ENCODE results near the gene MICAL2.

The MICAL2 gene

DNA sequence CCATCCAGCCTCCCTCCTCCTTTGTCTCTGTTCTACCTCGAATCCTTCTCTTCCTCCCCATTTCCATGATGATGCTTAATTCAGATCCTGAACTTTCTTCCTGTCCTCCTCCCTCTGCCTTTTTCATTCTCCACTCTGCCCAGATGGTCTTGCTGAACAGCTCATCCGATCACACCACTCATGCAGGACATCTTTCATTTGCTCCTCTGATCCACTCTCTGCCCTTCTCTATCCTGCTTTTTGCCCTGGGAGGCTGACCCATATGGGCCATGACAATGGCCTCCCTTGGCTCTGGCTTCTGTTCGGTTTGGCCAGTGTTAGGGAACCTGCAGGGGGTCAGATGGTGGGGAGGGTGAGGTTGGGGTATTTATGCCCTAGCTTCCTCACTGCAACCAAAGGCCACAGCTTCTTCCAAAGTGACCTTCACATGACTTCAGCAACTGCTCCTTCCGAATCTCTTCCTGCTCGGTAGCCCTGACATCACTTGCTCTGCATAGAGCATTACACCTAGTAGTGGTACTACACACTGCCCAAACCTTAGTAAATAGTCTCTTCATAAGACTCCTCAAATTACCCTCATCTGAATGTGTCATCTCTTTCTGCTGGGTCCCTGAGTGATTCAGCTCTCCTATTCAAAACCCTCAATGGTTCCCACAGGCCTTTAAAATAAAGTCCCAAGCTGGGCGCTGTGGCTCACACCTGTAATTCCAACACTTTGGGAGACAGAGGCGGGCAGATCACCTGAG is 32.7 kb upstream of the MICAL2 start:
- no peak for DNase-seq (ENCODE audit: low read depth in 2 of 2)

DNA sequence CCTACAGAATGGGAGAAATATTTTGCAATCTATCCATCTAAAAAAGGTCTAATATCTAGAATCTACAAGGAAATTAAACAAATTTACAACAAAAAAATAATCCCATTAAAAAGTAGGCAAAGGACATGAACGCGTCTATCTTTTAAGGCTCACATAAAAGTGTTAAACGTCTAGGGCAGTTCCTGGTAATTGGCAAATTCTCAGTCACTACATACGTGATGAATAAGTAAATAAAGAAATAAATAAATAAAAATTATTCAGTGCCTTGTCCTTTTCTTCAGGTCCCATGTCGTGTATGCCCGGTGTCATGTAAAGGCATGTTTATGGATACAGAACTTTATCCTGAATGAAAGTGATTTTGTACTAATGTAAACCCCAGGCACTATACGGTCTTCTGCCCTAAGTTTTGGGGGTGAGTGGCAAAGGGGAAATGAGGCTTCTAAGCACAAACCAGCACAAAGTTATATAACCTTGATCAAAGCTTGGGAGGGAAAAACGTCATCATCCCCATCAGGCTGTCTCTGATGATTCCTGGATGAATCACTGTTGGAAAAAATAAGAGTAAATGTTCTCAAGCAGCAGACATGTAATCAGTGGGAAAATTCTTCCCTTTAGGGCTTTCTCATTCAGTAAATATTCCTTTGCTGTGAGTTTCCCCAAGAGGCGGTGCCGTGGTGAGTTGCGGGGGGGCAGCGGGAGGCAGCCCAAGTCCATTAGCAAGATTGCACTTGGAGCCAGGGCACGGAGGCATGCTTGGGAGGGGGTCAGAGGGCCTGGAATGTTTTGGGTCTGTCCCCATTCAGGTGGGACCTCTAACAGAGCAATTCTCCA is 30.4 kb upstream of the MICAL2 start:
- no peak for DNase-seq (ENCODE audit: low read depth in 2 of 2)

DNA sequence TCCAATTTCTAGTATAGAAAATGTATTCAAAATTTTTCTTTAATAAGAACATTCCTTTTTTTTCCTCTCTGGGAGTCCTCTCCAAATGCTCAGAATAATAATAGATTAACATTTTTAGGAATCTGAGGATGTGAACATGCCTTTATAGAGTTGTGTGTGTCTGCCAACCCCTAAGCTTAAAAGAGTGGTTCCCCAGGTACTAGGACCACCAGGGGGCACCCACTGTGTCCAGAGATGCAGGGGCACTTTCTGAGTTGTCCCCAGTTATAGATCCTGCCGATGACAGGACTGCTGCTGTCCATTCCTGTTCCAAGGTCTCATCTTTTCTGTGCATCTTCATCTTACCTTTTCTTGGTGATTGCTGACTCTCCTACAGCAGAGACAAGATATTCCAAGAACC is 27.0 kb upstream of the MICAL2 start:
- no peak for DNase-seq (ENCODE audit: low read depth in 2 of 2)

DNA sequence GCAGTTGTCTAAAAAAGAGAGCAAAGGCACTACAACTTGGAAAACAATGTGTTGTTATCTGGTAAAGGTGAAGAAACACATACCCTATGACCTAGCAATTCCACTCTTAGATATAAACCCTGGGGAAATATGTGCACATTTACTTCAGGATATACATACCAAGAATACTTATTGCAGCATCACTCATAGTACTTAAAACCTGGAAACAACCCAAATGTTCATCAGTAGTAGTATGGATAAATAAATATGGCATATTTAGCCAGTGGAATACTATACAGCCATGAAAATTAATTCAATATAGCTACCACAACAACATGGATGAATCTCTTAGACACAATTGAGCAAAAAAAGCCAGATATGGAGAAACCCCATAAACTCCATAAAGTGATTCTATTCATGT is 26.1 kb upstream of the MICAL2 start:
- DNase-seq (ENCODE audit: low read depth in 2 of 2), result no peak

DNA sequence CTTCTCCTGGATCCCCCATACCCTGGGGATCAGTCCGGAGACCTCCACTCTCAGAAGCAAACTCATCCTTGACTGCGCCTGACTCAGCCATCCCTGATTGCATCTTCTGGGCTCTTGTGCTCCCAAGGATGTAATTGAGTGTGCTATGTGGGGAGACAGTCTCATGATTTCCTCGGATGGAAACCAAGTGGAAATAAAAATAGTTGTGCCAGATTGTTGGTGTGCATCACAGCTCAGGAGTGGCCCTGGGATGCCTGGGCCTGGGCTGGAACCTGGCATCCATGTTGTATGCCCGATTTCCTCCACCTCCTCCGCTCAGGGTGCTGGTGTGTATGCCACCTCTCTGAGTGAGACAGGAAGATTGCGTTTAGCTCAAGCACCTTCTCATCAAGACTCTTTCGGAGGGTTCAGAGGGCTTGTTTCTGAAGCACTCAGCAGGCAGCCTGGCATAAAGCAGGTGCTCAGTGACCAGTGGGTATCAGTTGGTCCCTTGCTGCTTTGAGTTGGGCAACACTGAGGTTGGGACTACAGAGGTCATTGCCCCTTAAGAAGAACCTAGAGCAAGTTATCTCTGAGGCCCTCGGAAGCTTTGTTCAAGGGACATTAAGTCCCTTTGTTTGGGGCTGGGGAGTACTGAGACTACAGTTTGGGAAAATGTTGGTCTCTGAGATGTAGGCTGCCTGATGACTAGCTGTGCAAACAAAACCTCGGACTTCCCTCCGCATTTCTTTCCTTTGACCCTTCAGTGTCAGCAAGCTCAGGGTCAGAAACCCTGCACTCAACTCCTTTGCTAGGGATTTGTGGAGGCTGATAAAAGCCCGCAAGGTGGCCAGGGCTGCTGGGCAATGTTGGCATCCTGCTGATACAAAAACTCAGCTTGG is 24.8 kb upstream of the MICAL2 start:
- no peak for DNase-seq (ENCODE audit: low read depth in 2 of 2)

DNA sequence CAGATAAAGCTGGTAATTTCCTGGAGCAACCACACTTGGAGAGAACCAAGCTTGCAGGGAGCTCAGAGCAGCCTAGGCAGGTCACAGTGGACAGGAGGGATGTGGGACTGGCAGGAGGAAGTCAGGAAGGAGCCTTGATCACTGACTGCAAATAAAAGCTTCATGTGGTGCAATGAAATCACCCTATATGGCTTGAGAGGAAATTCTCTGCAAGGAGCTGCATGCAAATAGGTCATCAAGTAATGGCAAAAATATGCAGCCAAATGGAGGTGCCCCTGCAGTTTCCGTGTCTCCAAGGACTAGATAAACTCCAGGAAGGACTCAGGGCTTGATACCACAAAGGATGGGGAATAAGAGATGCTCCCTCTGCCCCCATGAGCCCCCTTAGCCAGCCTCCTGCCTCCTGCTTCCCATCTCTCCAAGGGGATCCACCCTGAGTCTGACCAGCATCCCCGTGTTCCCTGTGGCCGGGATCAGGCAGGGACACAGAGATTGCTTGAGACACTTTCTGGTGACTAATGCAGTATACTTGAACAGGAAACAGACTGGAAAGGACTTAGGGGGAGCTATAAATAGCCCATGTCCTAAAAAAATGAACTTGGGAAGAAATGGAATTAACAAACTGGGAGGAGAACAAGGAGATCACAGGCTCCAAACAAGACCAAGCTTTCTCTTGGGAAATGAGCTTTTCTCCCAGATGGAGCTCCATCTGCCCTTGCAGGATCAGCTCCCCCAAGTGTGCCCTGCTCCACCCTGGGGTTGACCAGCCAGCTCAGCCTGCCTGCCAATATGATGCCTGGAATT is 23.9 kb upstream of the MICAL2 start:
- DNase-seq (ENCODE audit: low read depth in 2 of 2), result no peak

DNA sequence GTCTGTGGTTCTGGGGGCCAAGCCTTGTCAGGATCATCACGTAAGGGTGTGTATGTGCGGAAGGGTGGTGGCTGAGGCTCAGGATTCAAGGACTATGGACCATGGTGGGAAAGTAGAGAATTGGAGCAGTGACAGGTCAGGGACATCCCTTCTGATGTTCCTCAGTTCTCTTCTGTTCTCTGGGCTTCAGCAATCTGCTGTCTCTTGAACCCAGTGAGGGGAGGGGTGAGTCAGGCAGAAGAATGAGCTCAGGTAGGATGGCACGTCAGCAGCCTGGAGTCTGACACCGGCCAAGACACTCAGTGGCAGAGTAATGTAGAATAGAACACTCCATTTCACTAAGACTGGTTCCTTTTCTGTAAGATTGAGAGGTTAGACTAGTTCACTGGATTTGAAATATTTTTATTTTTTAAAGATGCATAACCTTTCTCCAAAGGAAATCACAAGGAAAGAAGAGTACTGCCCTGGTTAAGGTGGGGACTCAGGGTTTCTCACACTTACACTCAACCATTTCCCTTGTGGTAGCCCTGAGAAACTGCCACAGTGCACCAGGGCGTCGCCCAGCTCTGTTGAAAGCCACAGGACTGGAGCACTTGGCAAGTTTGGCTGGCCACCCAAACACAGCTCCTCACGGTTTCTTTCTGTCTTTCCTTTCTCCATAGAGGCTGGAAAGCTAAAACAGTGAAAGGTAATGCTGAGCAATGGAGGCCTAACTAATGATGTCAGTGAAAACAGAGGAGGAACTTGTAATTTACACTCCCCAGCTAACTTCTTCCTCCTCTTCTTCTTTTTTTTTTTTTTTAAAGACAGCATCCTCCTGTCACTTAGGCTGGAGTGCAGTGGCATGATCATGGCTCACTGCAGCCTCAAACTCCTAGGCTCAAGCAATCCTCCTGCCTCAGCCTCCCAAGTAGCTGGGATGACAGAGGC is 23.1 kb upstream of the MICAL2 start:
- DNase-seq (ENCODE audit: low read depth in 2 of 2), result no peak

DNA sequence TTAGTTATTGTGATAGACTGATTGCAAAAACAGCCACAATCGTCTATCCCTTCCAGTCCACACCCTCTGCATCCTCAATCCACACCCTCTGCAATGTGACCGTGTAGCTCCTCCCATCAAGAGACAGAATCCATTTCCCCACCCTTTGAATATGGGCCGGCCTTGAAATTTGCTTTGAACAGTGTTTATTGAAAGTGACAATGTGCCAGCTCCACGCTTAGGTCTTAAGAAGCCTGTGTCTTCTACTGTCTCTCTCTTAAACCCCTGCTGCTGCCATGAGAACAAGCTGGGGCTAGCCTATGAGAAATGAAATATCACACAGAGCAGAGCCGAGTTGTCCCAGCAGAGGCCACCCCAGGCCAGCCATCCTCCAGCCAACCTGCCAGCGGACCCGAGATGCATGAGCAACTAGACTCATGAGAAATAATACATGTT is 22.3 kb upstream of the MICAL2 start:
- DNase-seq (ENCODE audit: low read depth in 2 of 2), result no peak

DNA sequence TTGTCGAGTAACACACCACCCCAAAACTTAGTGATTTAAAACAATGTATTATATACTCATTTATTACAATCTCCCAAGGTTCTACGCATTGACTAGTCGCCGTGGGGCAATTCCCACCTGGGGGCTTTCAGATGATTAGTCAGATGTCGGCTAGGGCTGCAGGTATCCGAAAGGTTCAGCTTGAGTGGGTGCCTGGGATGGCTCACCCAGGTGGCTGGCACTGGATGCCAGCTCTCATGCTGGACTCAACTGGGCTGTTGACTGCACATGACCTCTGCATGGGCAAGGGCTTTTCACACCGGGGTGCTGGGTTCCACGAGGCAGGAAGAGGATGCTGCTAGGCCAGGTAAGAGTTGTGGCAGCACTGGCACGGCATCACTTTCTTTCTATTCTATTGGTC is 21.9 kb upstream of the MICAL2 start:
- DNase-seq (ENCODE audit: low read depth in 2 of 2), result no peak

DNA sequence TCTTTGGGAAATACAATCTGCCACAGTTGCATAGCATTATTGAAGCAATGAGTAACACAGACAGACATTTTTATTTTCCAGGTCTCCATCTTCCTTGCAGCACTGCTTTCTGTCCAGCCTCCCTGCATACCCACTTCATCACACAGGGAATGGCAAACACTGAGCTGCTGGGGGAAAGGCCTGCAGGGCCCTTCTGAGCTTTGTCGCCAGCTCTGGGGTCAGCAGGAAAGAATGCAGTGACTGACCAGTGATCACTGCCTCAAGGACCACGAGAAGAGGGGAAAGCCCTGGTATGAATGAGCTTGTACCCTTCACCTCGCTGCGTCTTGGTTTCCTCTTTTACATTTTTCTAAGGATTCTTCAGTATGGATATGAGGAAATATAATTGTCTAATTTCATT is 21.3 kb upstream of the MICAL2 start:
- no peak for DNase-seq (ENCODE audit: low read depth in 2 of 2)

DNA sequence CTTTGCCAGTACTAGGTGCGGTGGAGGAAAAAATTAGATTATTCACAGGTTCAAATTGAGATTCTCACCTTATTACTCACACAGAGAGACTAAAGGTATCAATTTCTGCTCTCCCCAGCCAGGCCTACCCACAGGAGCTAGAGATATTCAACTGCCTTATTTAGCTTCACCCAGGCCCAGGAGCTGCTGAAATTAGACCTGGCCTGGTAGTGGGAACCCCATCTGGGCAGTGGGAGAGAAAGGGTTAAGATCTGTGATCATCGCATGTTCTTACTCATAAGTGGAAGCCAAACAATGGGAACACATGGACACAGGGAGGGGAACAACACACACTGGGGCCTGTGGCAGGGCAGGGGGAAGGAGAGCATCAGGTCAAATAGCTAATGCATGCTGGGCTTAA is 20.9 kb upstream of the MICAL2 start:
- no peak for DNase-seq (ENCODE audit: low read depth in 2 of 2)

DNA sequence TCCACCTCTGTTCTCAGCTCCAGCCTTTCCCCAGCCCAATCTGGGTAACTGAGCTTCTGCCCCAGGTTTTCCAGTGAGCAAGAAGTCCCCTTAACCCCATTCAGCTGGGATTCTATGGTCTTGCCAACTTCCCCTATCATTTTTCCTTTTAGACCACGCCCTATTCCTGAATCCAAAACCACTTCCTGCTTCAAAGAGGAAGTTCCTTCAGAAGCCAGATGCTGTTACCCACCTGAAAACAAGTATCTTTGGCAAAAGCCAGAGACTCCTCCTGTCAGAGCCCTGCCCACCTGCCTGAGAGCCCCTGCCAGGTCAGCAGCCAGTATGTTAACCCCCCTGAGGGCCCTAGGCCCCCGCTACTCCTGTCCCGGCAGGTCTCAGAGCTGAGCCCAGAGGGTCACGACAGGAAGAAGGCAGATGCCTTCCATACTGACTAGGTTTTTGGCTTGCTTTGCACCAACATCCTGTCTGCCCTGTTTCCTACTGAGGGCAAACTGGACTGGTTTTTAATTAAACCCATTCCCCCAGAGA is 20.3 kb upstream of the MICAL2 start:
- DNase-seq (ENCODE audit: low read depth in 2 of 2), result no peak

DNA sequence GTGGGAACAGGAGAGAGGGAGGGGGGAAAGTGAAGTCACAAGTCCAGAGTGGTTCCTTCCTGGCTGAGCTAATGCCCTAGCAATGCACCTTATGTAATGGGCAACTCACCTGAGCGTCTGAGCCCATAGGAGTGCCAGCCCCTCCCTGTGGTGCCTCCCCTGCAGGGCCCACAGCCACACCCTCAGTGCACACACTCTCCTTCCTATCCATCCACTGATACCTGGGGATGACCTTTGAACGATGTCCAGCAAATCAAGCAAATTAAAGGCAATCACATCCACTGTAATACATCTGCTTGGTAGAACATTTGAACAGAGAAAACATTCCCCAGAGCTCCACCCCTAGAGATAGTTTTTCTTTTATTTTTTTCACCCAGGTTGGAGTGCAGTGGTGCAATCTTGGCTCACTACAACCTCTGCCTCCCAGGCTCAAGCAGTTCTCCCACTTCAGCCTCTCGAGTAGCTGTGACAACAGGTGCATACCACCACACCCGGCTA is 19.6 kb upstream of the MICAL2 start:
- no peak for DNase-seq (ENCODE audit: low read depth in 2 of 2)

DNA sequence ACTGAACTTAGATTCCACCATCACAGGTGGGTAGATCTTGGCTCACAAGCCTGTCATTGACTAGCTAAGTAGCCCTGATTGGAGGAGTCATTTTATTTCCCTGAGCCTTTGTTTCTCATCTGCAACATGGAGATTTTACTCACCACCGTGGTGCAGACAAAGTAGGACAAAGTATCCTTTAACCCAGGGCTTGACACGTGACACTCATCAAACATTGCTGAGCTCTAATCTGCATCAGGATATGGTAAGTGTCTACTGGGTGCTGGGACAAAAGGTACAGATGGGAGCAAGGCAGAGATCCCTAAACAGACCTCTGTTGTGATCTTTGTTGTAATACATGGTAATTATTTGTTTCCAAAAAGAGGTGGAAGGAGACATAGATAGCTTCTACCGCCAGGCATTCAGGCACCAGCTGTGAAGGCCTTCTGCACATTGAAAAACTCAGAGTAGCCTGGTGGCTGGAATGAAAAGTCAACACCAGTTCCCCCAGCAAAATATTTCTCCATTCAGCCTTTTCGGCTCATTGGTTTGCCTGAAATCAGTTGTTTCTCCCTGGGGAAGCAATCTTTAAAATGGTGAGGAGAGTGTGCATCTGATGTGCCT is 18.3 kb upstream of the MICAL2 start:
- no peak for DNase-seq (ENCODE audit: low read depth in 2 of 2)

DNA sequence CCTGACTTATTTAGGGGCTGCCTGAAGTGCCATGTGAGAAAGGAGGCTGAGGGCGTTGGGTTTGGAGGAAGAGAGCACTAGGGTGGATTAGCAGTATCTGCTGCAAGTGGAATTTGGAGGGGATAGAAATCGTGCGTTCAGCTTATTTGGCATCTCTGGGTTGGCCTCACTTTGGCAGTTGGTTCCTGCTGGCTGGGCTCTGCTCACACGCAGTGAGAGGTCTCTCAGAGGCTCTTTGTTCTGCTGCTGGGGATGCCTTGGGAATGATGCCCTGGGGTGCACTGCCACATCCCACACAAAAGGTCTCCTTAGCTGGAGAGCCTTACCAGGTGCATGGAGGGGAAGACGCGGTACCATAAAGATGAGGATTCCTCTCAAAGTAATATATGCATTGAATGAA is 17.7 kb upstream of the MICAL2 start:
- no peak for DNase-seq (ENCODE audit: low read depth in 2 of 2)

DNA sequence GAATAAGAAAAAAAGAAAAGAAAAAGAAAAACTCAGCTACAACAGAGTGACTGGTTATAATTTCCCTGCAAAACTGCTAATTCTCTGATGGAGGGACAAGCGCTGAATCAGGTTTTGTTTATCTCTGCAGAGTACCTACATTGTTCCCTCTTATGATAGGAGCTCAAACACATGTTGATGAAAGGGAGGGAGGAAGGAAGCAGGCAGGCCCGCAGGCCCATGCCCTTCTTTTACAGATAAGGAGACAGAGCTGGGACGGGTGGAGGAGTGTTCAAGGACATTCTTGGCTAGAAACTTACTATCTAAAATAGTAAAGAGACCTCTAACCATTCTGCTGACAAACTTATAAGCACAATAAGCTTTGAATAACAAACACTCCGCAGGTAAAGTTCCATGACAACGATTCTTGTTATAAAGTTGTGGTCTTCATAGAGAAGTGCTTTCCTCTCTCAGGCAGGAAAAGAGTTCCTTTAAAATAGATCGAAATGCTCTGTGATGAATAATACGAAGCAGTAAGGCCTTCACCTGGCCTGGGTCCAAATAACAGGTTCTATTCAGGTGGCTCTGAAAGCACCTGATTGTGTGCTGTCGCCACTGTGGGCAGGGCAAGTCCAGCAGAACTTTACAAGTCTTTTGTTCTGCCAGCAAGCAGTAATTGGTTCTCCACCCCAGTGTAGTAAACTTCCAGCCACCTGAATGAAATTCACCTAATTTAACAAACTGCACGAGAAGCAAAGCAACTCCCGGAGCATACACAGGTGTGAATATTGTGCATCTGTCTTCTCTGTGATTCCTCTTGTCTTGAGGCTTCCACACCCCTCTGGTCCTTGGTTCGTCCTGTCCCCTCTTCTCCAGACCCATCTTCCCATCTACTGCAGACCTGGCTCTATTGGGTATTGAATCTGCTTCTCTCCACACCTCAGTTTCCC is 15.3 kb upstream of the MICAL2 start:
- no peak for DNase-seq (ENCODE audit: low read depth in 2 of 2)

DNA sequence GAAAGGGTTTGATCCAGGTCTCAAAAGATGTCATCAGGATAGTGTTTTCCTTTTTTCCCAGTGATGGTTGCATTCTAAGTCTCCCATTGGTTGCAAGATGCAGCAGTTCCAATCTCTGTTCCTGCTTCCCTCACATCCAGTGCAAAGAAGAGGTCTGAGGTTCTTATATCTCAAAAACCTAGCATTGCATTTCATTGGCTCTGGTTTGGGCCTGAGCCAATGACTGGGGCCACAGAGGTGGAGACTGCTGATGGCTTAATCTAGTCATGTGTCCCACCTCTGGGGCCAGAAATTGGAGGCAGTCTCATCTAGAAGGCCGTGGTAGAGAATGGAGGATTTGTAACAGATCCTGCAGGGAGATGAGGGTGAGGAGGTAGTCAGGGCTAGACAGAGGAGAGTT is 13.2 kb upstream of the MICAL2 start:
- no peak for DNase-seq (ENCODE audit: low read depth in 2 of 2)

DNA sequence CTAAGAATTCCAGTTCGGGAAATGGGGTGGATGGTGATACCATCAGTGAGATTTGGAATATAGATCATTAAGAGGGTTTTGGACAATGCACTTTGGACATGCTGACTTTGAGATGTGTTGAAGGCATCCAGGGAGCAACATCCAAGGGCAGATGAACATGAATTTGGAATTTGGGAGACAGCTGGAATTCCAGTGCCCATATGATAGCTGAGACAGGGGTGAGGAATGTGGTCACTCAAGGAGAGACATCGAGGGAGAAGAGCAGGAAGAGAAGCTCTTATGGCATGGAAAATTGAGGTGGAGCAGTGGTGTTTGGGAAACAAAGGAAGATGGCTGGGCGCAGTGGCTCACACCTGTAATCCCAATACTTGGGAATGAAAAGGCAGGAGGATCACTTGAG is 11.8 kb upstream of the MICAL2 start:
- no peak for DNase-seq (ENCODE audit: low read depth in 2 of 2)
